Measurements from ENCODE around the gene TRIM52. TPM values are rescaled to one million over a fixed set of nuclear protein-coding genes. Genes with fewer than 3 reads are reported as not detected.
"Not testable (repeated sequence)": the region's sequence is repeated elsewhere in the genome, so short reads cannot be mapped to it uniquely, and the experiment has no call there.

The TRIM52 gene
- total RNA-seq, 3 donors from 2014 or later = 11.6 to 18.8 (median 15.8) TPM

GRCh38 chr5:181212934-181213333 is 48.0 kb downstream of the TRIM52 start:
- no peak for TF ChIP-seq CTCF (IDR thresholded peaks at IDR 0.05)
- intact Hi-C loops (cut with DNase I, micrococcal nuclease) = no loop called here
- no peak for ATAC-seq
- no peak for DNase-seq
- H3K9me3 ChIP-seq = no peaks in the 10 kb centered on the region
- no peaks in the 10 kb centered on the region for H3K36me3 ChIP-seq (ENCODE audit: low read depth)
- H3K4me1 ChIP-seq (ENCODE audit: low read depth) = peaks cover 11% of the 10 kb centered on the region
- no peak overlapping the region for H3K4me3 ChIP-seq

- no peak overlapping the region for H3K4me3 ChIP-seq
- peaks cover 5% of the 10 kb centered on the region for H3K4me1 ChIP-seq (ENCODE audit: low read depth)
- TF ChIP-seq CTCF (IDR thresholded peaks at IDR 0.05) = no peak
- intact Hi-C loops (cut with DNase I, micrococcal nuclease) = no loop called here
- no peaks in the 10 kb centered on the region for H3K36me3 ChIP-seq (ENCODE audit: low read depth)
- no peak for DNase-seq
- ATAC-seq = no peak
- H3K9me3 ChIP-seq = no peaks in the 10 kb centered on the region
Measured at GRCh38 chr5:181212080-181212479, 48.9 kb downstream of the TRIM52 start.

GRCh38 chr5:181211208-181211607 is 49.7 kb downstream of the TRIM52 start:
- ATAC-seq = no peak

GRCh38 chr5:181210698-181211097 is 50.2 kb downstream of the TRIM52 start:
- H3K4me3 ChIP-seq; intact Hi-C loops (cut with DNase I, micrococcal nuclease); ATAC-seq: not testable (repeated sequence)

More at GRCh38 chr5:181211208-181211607, 49.7 kb downstream of the TRIM52 start:
- DNase-seq = no peak
- intact Hi-C loops (cut with DNase I, micrococcal nuclease) = no loop called here
- H3K4me1 ChIP-seq (ENCODE audit: low read depth) = peaks cover 8% of the 10 kb centered on the region
- no peaks in the 10 kb centered on the region for H3K36me3 ChIP-seq (ENCODE audit: low read depth)
- no peak overlapping the region for H3K4me3 ChIP-seq
- TF ChIP-seq CTCF (IDR thresholded peaks at IDR 0.05) = no peak
- H3K9me3 ChIP-seq = no peaks in the 10 kb centered on the region

GRCh38 chr5:181210148-181210547 is 50.8 kb downstream of the TRIM52 start:
- peaks cover 15% of the 10 kb centered on the region for H3K4me1 ChIP-seq (ENCODE audit: low read depth)
- H3K36me3 ChIP-seq (ENCODE audit: low read depth); intact Hi-C loops (cut with DNase I, micrococcal nuclease); DNase-seq; H3K4me3 ChIP-seq; ATAC-seq; H3K9me3 ChIP-seq: not testable (repeated sequence)

More at GRCh38 chr5:181210698-181211097, 50.2 kb downstream of the TRIM52 start:
- not testable (repeated sequence) for H3K36me3 ChIP-seq (ENCODE audit: low read depth); H3K9me3 ChIP-seq; H3K4me1 ChIP-seq (ENCODE audit: low read depth); DNase-seq

GRCh38 chr5:181209006-181209405 is 51.9 kb downstream of the TRIM52 start:
- DNase-seq; ATAC-seq; H3K36me3 ChIP-seq (ENCODE audit: low read depth); intact Hi-C loops (cut with DNase I, micrococcal nuclease); H3K4me3 ChIP-seq; H3K9me3 ChIP-seq: not testable (repeated sequence)
- peaks cover 21% of the 10 kb centered on the region for H3K4me1 ChIP-seq (ENCODE audit: low read depth)

GRCh38 chr5:181207960-181208253 is 53.0 kb downstream of the TRIM52 start:
- intact Hi-C loops (cut with DNase I, micrococcal nuclease) = no loop called here
- no peak for ATAC-seq
- H3K9me3 ChIP-seq = no peaks in the 10 kb centered on the region
- DNase-seq = no peak
- H3K4me1 ChIP-seq (ENCODE audit: low read depth) = peaks cover 27% of the 10 kb centered on the region
- no peak overlapping the region for H3K4me3 ChIP-seq
- no peak for TF ChIP-seq CTCF (IDR thresholded peaks at IDR 0.05)
- H3K36me3 ChIP-seq (ENCODE audit: low read depth) = no peaks in the 10 kb centered on the region
